DMS53 (cell line): Measurements from ENCODE around the gene MAPKAP1.
"Not testable (repeated sequence)": the region's sequence is repeated elsewhere in the genome, so short reads cannot be mapped to it uniquely, and the experiment has no call there.

Experiments
- DNase-seq: peaks from one replicate; lab custom pipeline; 2025; lab: John Stamatoyannopoulos, UW

The MAPKAP1 gene

GRCh38 chr9:125730168-125730567, 23.2 kb upstream of the MAPKAP1 start:
- DNase-seq: no peak

GRCh38 chr9:125726456-125727132, 19.6 kb upstream of the MAPKAP1 start:
- no peak for DNase-seq

GRCh38 chr9:125707472-125707804, 430 bp upstream of the MAPKAP1 start:
- DNase-seq: no peak

- no peak for DNase-seq
These were observed 1.1 kb downstream of the MAPKAP1 start for GRCh38 chr9:125705893-125706292.

- DNase-seq: no peak
These were observed 3.3 kb downstream of the MAPKAP1 start for GRCh38 chr9:125703662-125704061.

- no peak for DNase-seq
These were observed 5.7 kb downstream of the MAPKAP1 start for GRCh38 chr9:125701351-125701750.

- DNase-seq: no peak
These were observed 6.2 kb downstream of the MAPKAP1 start for GRCh38 chr9:125700791-125701190.

GRCh38 chr9:125699870-125700269, 7.1 kb downstream of the MAPKAP1 start:
- no peak for DNase-seq

GRCh38 chr9:125696106-125696647, 10.8 kb downstream of the MAPKAP1 start:
- DNase-seq: no peak

GRCh38 chr9:125695548-125695947, 11.5 kb downstream of the MAPKAP1 start:
- not testable (repeated sequence) for DNase-seq

- no peak for DNase-seq
These were observed 12.5 kb downstream of the MAPKAP1 start for GRCh38 chr9:125694478-125694877.

- DNase-seq: not testable (repeated sequence)
These were observed 13.5 kb downstream of the MAPKAP1 start for GRCh38 chr9:125693492-125693891.

GRCh38 chr9:125691869-125692268, 15.1 kb downstream of the MAPKAP1 start:
- DNase-seq: no peak

GRCh38 chr9:125690679-125691078, 16.3 kb downstream of the MAPKAP1 start:
- no peak for DNase-seq

- DNase-seq: no peak
These were observed 19.7 kb downstream of the MAPKAP1 start for GRCh38 chr9:125687163-125687863.

GRCh38 chr9:125685167-125685566, 21.8 kb downstream of the MAPKAP1 start:
- no peak for DNase-seq

- DNase-seq: no peak
These were observed 23.5 kb downstream of the MAPKAP1 start for GRCh38 chr9:125683486-125683885.

- no peak for DNase-seq
These were observed 24.7 kb downstream of the MAPKAP1 start for GRCh38 chr9:125682340-125682739.

- no peak for DNase-seq
These were observed 25.4 kb downstream of the MAPKAP1 start for GRCh38 chr9:125681657-125682056.

GRCh38 chr9:125681086-125681622, 25.9 kb downstream of the MAPKAP1 start:
- DNase-seq: no peak

GRCh38 chr9:125680445-125680844, 26.6 kb downstream of the MAPKAP1 start:
- DNase-seq: no peak

- DNase-seq: no peak
These were observed 27.3 kb downstream of the MAPKAP1 start for GRCh38 chr9:125679597-125680189.
